ENCODE results near the gene ASB18.

GRCh38 chr2:236211296-236211695 is 52.9 kb downstream of the ASB18 start:
- TF ChIP-seq CTCF (optimal IDR thresholded peaks at IDR 0.05 in 1 of 3, IDR thresholded peaks at IDR 0.05 in 1 of 3, conservative IDR thresholded peaks at IDR 0.05 in 1 of 3; ENCODE audit: extremely low read depth in 1 of 3, insufficient read depth in 2 of 3, low read length in 3 of 3) (no peak), EZH2 (IDR thresholded peaks at IDR 0.05; ENCODE audit: low read length) (no peak)

Measured in keratinocyte (primary cell).